Measurements from ENCODE around the gene HSPB3. TPM values are rescaled to one million over a fixed set of nuclear protein-coding genes. Genes with fewer than 3 reads are reported as not detected.

HSPB3 gene
- total RNA-seq, 1 donor from 2014 or later: not detected

- TF ChIP-seq CTCF (conservative IDR thresholded peaks at IDR 0.05; ENCODE audit: low read depth, low read length): no peak
- peak; percentile 59 for DNase-seq (ENCODE audit: low read depth)
- H3K4me3 ChIP-seq (ENCODE audit: low read depth, low read length): no peak overlapping the region
Measured at GRCh38 chr5:54457094-54457862, 1.8 kb downstream of the HSPB3 start.

DNA sequence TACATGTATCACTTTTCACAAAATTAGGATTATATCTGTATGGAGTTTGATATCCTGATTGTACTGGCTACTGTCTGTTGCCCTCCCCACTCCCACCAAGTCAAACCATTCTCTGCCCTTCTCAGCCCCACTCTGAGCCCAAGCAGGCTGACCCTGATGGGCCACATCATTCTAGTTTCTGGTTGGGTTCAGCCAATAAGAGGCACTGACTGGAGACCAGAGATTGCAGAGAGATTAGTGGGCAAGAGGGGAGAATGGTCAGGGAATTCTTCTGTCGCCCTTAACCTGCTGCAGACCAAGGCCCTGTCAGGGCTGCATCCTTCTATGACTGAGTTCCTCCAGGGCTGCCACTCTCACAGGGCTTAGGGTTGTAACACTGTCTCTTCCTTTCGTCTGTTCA lies 2.7 kb downstream of the HSPB3 start:
- H3K4me3 ChIP-seq (ENCODE audit: low read depth, low read length): no peak overlapping the region
- no peak for DNase-seq (ENCODE audit: low read depth)
- TF ChIP-seq CTCF (conservative IDR thresholded peaks at IDR 0.05; ENCODE audit: low read depth, low read length): no peak

- H3K4me3 ChIP-seq (ENCODE audit: low read depth, low read length): no peak overlapping the region
- TF ChIP-seq CTCF (conservative IDR thresholded peaks at IDR 0.05; ENCODE audit: low read depth, low read length): no peak
- no peak for DNase-seq (ENCODE audit: low read depth)
Measured at GRCh38 chr5:54460181-54460919, 4.9 kb downstream of the HSPB3 start.

- no peak for DNase-seq (ENCODE audit: low read depth)
- no peak overlapping the region for H3K4me3 ChIP-seq (ENCODE audit: low read depth, low read length)
- no peak for TF ChIP-seq CTCF (conservative IDR thresholded peaks at IDR 0.05; ENCODE audit: low read depth, low read length)
Measured at GRCh38 chr5:54462281-54462680, 6.8 kb downstream of the HSPB3 start.

GRCh38 chr5:54463713-54464112 lies 8.2 kb downstream of the HSPB3 start:
- DNase-seq (ENCODE audit: low read depth): no peak
- no peak overlapping the region for H3K4me3 ChIP-seq (ENCODE audit: low read depth, low read length)
- TF ChIP-seq CTCF (conservative IDR thresholded peaks at IDR 0.05; ENCODE audit: low read depth, low read length): no peak

DNA sequence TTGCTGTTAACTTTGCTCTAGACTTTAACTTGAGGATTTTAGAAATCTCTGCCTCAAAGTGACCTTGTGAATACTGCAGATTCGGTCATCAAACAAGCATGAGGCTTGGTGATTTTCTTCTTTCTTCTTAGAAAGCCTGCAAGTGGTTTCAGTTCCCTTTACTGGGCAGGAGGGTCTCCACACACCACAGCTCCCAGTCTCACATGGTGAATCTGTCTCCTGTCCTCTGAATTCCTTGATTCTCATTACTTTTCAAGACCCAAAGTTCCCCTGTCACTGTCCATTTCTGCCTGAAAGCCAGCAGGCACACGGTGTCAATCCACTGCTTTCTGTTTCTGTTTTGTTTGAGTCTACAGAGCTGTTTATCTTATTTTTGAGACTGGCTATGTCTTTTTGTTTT lies 14.1 kb downstream of the HSPB3 start:
- H3K4me3 ChIP-seq (ENCODE audit: low read depth, low read length): no peak overlapping the region
- DNase-seq (ENCODE audit: low read depth): no peak
- TF ChIP-seq CTCF (conservative IDR thresholded peaks at IDR 0.05; ENCODE audit: low read depth, low read length): no peak
